HepG2 (cell line): Measurements from ENCODE around the gene MRPS11. TPM values are rescaled to one million over a fixed set of nuclear protein-coding genes. Genes with fewer than 3 reads are reported as not detected.

Experiments used
- AFF4 ChIP-seq: sonication (generic); formaldehyde crosslinking; IDR thresholded peaks from 2 replicates; pipeline ENCODE4 v1.4.0; 2020; ENCODE audit warnings: missing genetic modification reagents
- FOXM1 ChIP-seq: sonication (generic); formaldehyde crosslinking; IDR thresholded peaks from 2 replicates; pipeline ENCODE4 v1.5.0; 2020; ENCODE audit warnings: missing genetic modification reagents
- HOXA9 ChIP-seq: sonication (generic); formaldehyde crosslinking; IDR thresholded peaks from 2 replicates; pipeline ENCODE4 v1.8.1; 2022; ENCODE audit warnings: missing genetic modification reagents, mild to moderate bottlenecking, moderate library complexity, borderline replicate concordance
- KLF6 ChIP-seq: IDR thresholded peaks from 2 replicates; pipeline ENCODE4 v1.8.0; 2016; ENCODE audit warnings: missing biosample characterization, missing genetic modification reagents
- KMT2B ChIP-seq: IDR thresholded peaks from 2 replicates; pipeline ENCODE4 v1.6.1; 2016; ENCODE audit warnings: missing genetic modification reagents, missing compliant biosample characterization
- RARG ChIP-seq: sonication (generic); formaldehyde crosslinking; IDR thresholded peaks from 2 replicates; pipeline ENCODE4 v1.4.0; 2020; ENCODE audit warnings: low read depth, mild to moderate bottlenecking, missing genetic modification reagents
- RFX1 ChIP-seq: fragments of 450-650 bp; IDR thresholded peaks from 2 replicates; pipeline ENCODE4 v1.6.1; 2017
- SMC3 ChIP-seq: IDR thresholded peaks from 2 replicates; pipeline ENCODE4 v1.6.1; 2011; ENCODE audit warnings: low read length, improper control_type of control experiment
- STAT5B ChIP-seq: sonication (generic); formaldehyde crosslinking; IDR thresholded peaks from 2 replicates; pipeline ENCODE4 v1.4.0; 2020; ENCODE audit warnings: missing genetic modification reagents
- TBX3 ChIP-seq: fragments of 450-650 bp; IDR thresholded peaks from 2 replicates; pipeline ENCODE4 v1.6.1; 2017; ENCODE audit warnings: antibody characterized with exemption, mild to moderate bottlenecking, inconsistent platforms, borderline replicate concordance
- TGIF2 ChIP-seq: IDR thresholded peaks from 2 replicates; pipeline ENCODE4 v1.6.1; 2016; ENCODE audit warnings: control low read depth, missing compliant biosample characterization
- TOE1 ChIP-seq: sonication (generic); formaldehyde crosslinking; IDR thresholded peaks from 2 replicates; pipeline ENCODE4 v1.4.0; 2020; ENCODE audit warnings: mild to moderate bottlenecking, missing genetic modification reagents
- UBTF ChIP-seq: sonication (generic); formaldehyde crosslinking; IDR thresholded peaks from 2 replicates; pipeline ENCODE4 v1.4.0; 2020; ENCODE audit warnings: mild to moderate bottlenecking, missing genetic modification reagents
- ZBTB10 ChIP-seq: sonication (generic); formaldehyde crosslinking; IDR thresholded peaks from 2 replicates; pipeline ENCODE4 v1.4.0; 2020; ENCODE audit warnings: missing genetic modification reagents, borderline replicate concordance
- ZC3H13 ChIP-seq: sonication (generic); formaldehyde crosslinking; IDR thresholded peaks from 2 replicates; pipeline ENCODE4 v1.8.1; 2023; ENCODE audit warnings: mild to moderate bottlenecking, missing genetic modification reagents, moderate library complexity
- ZFP37 ChIP-seq: sonication (generic); formaldehyde crosslinking; IDR thresholded peaks from 2 replicates; pipeline ENCODE4 v1.4.0; 2020; ENCODE audit warnings: missing genetic modification reagents, borderline replicate concordance
- ZNF18 ChIP-seq: sonication (generic); formaldehyde crosslinking; IDR thresholded peaks from 2 replicates; pipeline ENCODE4 v1.8.0; 2022; ENCODE audit warnings: mild to moderate bottlenecking, missing genetic modification reagents; ENCODE audit not compliant: insufficient replicate concordance
- ZNF275 ChIP-seq: sonication (generic); formaldehyde crosslinking; IDR thresholded peaks from 2 replicates; pipeline ENCODE4 v1.8.0; 2022; ENCODE audit warnings: missing genetic modification reagents, mild to moderate bottlenecking, inconsistent platforms, borderline replicate concordance
- ZNF839 ChIP-seq: sonication (generic); formaldehyde crosslinking; IDR thresholded peaks from 2 replicates; pipeline ENCODE4 v1.4.0; 2020; ENCODE audit warnings: missing genetic modification reagents, mild to moderate bottlenecking, borderline replicate concordance
- polyA plus RNA-seq, 8 experiments: library from polyadenylated mRNA; depleted of rRNA in 3 of 8; stranded (reverse) in 7 of 8; unstranded in 1 of 8; fragments of >200 nt; fragmentation: Illumina TruSeq in 4 of 8; extraction: Trizol in 4 of 8; gene quantifications; 2 replicates each; pipeline versions ENCODE4 v1.2.1 to v1.2.3, GENCODE V29; 2011 to 2016; ENCODE audit warnings: low read depth in 4 of 8, missing spikeins in 1 of 8, mixed read lengths in 1 of 8; ENCODE audit not compliant: insufficient read depth in 1 of 8
- total RNA-seq, 5 experiments: library from RNA; depleted of rRNA; stranded (reverse); fragments of >200 nt; fragmentation: Illumina TruSeq; extraction: Trizol; gene quantifications; 2 replicates each; pipeline ENCODE4 v1.2.3, GENCODE V29; 2016; ENCODE audit warnings: low read depth in 1 of 5

Gene MRPS11
- total and polyA plus RNA-seq, 2 of the 13 experiments (the other 11 are each of a cell fraction or from before 2014, with no cell fraction given), result 50.1 to 72.7 TPM

- TF ChIP-seq ZNF275 (no peak), HOXA9 (no peak), RARG (CRISPR knock-in tag) (no peak), ZNF18 (CRISPR knock-in tag) (no peak), FOXM1 (CRISPR knock-in tag) (no peak), RFX1 (no peak), TGIF2 (CRISPR knock-in tag) (no peak), TBX3 (no peak), KMT2B (CRISPR knock-in tag) (no peak), UBTF (CRISPR knock-in tag) (no peak), SMC3 (no peak), ZNF839 (no peak), ZFP37 (CRISPR knock-in tag) (0 out of 2 replicates have a peak, but pooled peaks have one; percentile 39), STAT5B (CRISPR knock-in tag) (no peak), ZC3H13 (CRISPR knock-in tag) (no peak), TOE1 (CRISPR knock-in tag) (no peak), KLF6 (CRISPR knock-in tag) (peak; percentile 26; the same call in 1 of the 2 replicates), ZBTB10 (CRISPR knock-in tag) (no peak; the same call in 1 of the 2 replicates), AFF4 (CRISPR knock-in tag) (no peak)
Measured at GRCh38 chr15:88465633-88466224, 1.8 kb upstream of the MRPS11 start (continued).
